GM23338 (cell line): ENCODE measurements around the gene OR56A5. TPM values are rescaled to one million over a fixed set of nuclear protein-coding genes. Genes with fewer than 3 reads are reported as not detected.

Source experiments
- ATAC-seq: fragments of 200-7000 bp; cut with Tn5 transposase; 3 replicates; pipeline ENCODE4 v1.9.1; 2020
- DNase-seq: peaks from one replicate; pipeline ENCODE4 v3.0.0-alpha.2; 2015; ENCODE audit warnings: low spot score
- H2AFZ ChIP-seq: fragments of 200-600 bp; sonication (generic); 2 replicates; pipeline ENCODE4 v1.8.0; 2016; ENCODE audit warnings: antibody characterized with exemption, mild to moderate bottlenecking, moderate library complexity
- H3F3A ChIP-seq: fragments of 200-600 bp; sonication (generic); replicated peaks from 2 replicates; pipeline ENCODE4 v1.8.0; 2017; ENCODE audit warnings: antibody characterized with exemption, mixed run types, low read depth
- H3K27ac ChIP-seq: fragments of 200-600 bp; sonication (generic); 2 replicates; pipeline ENCODE4 v1.6.1; 2016; ENCODE audit warnings: low read depth
- H3K27me3 ChIP-seq: fragments of 200-600 bp; sonication (generic); 2 replicates; pipeline ENCODE4 v1.8.0; 2016; ENCODE audit warnings: mild to moderate bottlenecking, mixed run types, moderate library complexity; ENCODE audit not compliant: insufficient read depth
- H3K36me3 ChIP-seq: fragments of 200-600 bp; sonication (generic); 2 replicates; pipeline ENCODE4 v1.8.0; 2016; ENCODE audit warnings: mild to moderate bottlenecking; ENCODE audit not compliant: insufficient read depth
- H3K4me1 ChIP-seq: fragments of 200-600 bp; sonication (generic); 2 replicates; pipeline ENCODE4 v1.8.0; 2016; ENCODE audit warnings: mild to moderate bottlenecking, moderate library complexity; ENCODE audit not compliant: insufficient read depth
- H3K4me2 ChIP-seq: fragments of 200-600 bp; sonication (generic); 2 replicates; pipeline ENCODE4 v1.7.1; 2017; ENCODE audit warnings: mixed run types
- H3K4me3 ChIP-seq: fragments of 200-600 bp; sonication (generic); 2 replicates; pipeline ENCODE4 v1.6.1; 2016; ENCODE audit warnings: mixed run types
- H3K79me2 ChIP-seq: fragments of 200-600 bp; sonication (generic); replicated peaks from 2 replicates; pipeline ENCODE4 v1.8.0; 2017; ENCODE audit warnings: mild to moderate bottlenecking; ENCODE audit not compliant: insufficient read depth
- H3K9me2 ChIP-seq: fragments of 200-600 bp; sonication (generic); 2 replicates; pipeline ENCODE4 v1.8.0; 2017; ENCODE audit not compliant: insufficient read depth
- H4K20me1 ChIP-seq: fragments of 200-600 bp; sonication (generic); replicated peaks from 2 replicates; pipeline ENCODE4 v1.8.0; 2017; ENCODE audit warnings: mild to moderate bottlenecking; ENCODE audit not compliant: insufficient read depth
- H3K27ac Mint-ChIP-seq: 2 replicates; pipeline ENCODE4 v1.8.0; 2020; ENCODE audit warnings: inconsistent platforms, mild to moderate bottlenecking, moderate library complexity, mixed read lengths
- H3K27me3 Mint-ChIP-seq: 3 replicates; pipeline ENCODE4 v1.8.0; 2022; ENCODE audit warnings: low read depth, mild to moderate bottlenecking, moderate library complexity, mixed read lengths, inconsistent platforms; ENCODE audit not compliant: insufficient read depth, poor library complexity
- H3K36me3 Mint-ChIP-seq: 3 replicates; pipeline ENCODE4 v1.8.0; 2021; ENCODE audit warnings: low read depth, mild to moderate bottlenecking, inconsistent platforms, moderate library complexity, mixed read lengths
- H3K4me1 Mint-ChIP-seq: 3 replicates; pipeline ENCODE4 v1.8.0; 2020; ENCODE audit warnings: mild to moderate bottlenecking, inconsistent platforms, mixed read lengths
- H3K4me3 Mint-ChIP-seq: 3 replicates; pipeline ENCODE4 v1.8.0; 2021; ENCODE audit warnings: moderate library complexity, mild to moderate bottlenecking, inconsistent platforms, mixed read lengths
- H3K9me3 Mint-ChIP-seq: 3 replicates; pipeline ENCODE4 v1.8.0; 2020; ENCODE audit warnings: moderate library complexity, mild to moderate bottlenecking, inconsistent platforms, mixed read lengths
- CREB1 ChIP-seq: fragments of 250-450 bp; sonication (Bioruptor Pico); IDR thresholded peaks from 2 replicates; pipeline ENCODE4 v1.5.0; 2020; ENCODE audit warnings: low read depth, mild to moderate bottlenecking, moderate library complexity
- EZH2 ChIP-seq: fragments of 200-600 bp; sonication (generic); IDR thresholded peaks from one replicate; pipeline ENCODE4 v1.8.0; 2017; ENCODE audit warnings: antibody characterized with exemption, mild to moderate bottlenecking, low read depth; ENCODE audit not compliant: unreplicated experiment
- JUNB ChIP-seq: IDR thresholded peaks from one replicate; pipeline ENCODE4 v1.6.1; 2016; ENCODE audit warnings: antibody characterized with exemption; ENCODE audit not compliant: unreplicated experiment
- NANOG ChIP-seq: IDR thresholded peaks from 2 replicates; pipeline ENCODE4 v1.6.1; 2016; ENCODE audit warnings: antibody characterized with exemption, borderline replicate concordance
- ZNF114 ChIP-seq: fragments of 250-450 bp; sonication (Bioruptor Pico); IDR thresholded peaks from 2 replicates; pipeline ENCODE4 v1.5.0; 2020; ENCODE audit warnings: mild to moderate bottlenecking, moderate library complexity
- ZNF331 ChIP-seq: fragments of 250-450 bp; sonication (Bioruptor Pico); IDR thresholded peaks from 2 replicates; pipeline ENCODE4 v1.5.0; 2020; ENCODE audit warnings: low read depth, mild to moderate bottlenecking, moderate library complexity
- polyA plus RNA-seq: library from polyadenylated mRNA; unstranded; fragments of >200 nt; fragmentation: Nextera tagmentation; extraction: Ambion mirVana; gene quantifications from 2 replicates; pipeline ENCODE4 v1.2.1, GENCODE V29; 2016
- total RNA-seq: library from RNA; depleted of rRNA; stranded (reverse); fragments of >200 nt; shearing (Covaris generic); gene quantifications from 2 replicates; pipeline ENCODE4 v1.2.3, GENCODE V29; 2014
- TF ChIP-seq, protein P1 (sequence below): IDR thresholded peaks from one replicate; pipeline ENCODE4 v1.6.1; 2018; ENCODE audit warnings: antibody characterized with exemption; ENCODE audit not compliant: unreplicated experiment
- TF ChIP-seq, protein P2 (sequence below), 2 experiments: fragments of 200-600 bp in 1 of 2; sonication (generic) in 1 of 2; conservative IDR thresholded peaks; 2 replicates each; pipeline versions ENCODE4 v1.5.1 to v1.6.1; 2016 to 2017; ENCODE audit warnings: antibody characterized with exemption in 2 of 2, low read depth in 2 of 2, mild to moderate bottlenecking in 2 of 2, moderate library complexity in 1 of 2
- TF ChIP-seq, protein P3 (sequence below): fragments of 250-450 bp; sonication (Bioruptor Pico); IDR thresholded peaks from 2 replicates; pipeline ENCODE4 v1.5.0; 2020; ENCODE audit warnings: mild to moderate bottlenecking, moderate library complexity

OR56A5 gene
- total and polyA plus RNA-seq, 2 experiments from 2014 or later: not detected

DNA sequence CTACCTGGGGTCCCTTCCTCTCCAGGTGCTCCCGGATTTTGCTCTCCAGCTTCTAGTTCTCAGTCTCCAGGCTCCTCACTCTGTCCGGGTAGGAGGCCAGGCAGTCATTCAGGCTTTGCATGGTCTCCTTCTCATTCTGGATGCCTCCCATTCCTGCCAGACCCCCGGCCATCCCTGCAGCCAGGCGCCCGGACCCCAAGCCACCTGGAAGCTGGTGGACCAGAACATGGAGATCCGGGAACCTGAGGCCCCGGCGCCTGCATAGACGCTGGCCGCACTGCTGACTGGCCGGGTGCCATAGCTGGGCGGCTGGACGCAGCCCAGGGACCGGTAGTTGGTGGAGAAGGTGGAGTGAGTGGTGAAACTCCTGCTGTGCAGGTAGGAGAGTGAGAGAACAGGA is 26.5 kb upstream of the OR56A5 start (continued):
- TF ChIP-seq NANOG: no peak

DNA sequence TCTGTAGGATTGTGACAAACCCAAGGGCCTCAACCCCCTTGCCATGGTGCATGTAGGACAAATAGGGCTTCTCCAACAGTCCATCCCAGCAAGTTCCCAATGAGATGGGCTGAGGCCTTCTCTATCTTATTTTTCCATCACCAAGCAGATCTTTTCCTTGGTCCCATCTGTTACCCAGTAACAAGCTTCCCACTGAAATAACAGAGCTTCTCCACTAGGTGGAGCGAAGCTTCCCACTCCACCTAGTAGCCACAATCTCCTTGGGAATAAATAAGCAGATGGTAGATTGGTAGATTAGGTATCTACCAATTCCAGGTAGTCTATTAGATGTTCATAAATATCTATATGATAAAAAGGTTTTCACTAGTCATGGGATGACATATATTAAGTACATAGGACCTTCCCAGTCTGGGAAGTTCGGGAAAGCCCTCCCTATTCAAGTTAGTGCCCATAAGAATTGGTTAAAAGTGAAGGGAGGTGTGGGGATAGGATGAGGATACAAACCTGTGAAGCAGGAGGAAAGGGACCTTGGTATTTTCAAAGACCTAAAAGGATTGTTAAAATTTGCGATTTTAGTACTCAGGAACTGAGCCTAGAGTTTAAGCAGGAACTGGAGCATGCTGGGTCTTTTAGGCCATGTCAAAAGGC is 24.4 kb upstream of the OR56A5 start:
- Mint-ChIP-seq H3K27ac (0 out of 2 replicates have a peak overlapping the region, but pooled peaks have one; percentile 61), H3K4me1 (peaks cover 3% of the 10 kb centered on the region; the same call in 1 of the 3 replicates), H3K9me3 (no peaks in the 10 kb centered on the region), H3K4me3 (no peak overlapping the region), H3K27me3 (peaks cover 2% of the 10 kb centered on the region), H3K36me3 (no peaks in the 10 kb centered on the region)
- Histone ChIP-seq H3K9me2 (no peaks in the 10 kb centered on the region), H4K20me1 (no peaks in the 10 kb centered on the region), H3K4me2 (no peak overlapping the region), H3F3A (no peaks in the 10 kb centered on the region), H3K27ac (no peak overlapping the region), H3K4me3 (no peak overlapping the region), H3K79me2 (no peaks in the 10 kb centered on the region), H2AFZ (no peak overlapping the region), H3K36me3 (no peaks in the 10 kb centered on the region), H3K27me3 (no peaks in the 10 kb centered on the region), H3K4me1 (no peaks in the 10 kb centered on the region)
- peak; percentile 65 for DNase-seq
- TF ChIP-seq, protein P1, sequence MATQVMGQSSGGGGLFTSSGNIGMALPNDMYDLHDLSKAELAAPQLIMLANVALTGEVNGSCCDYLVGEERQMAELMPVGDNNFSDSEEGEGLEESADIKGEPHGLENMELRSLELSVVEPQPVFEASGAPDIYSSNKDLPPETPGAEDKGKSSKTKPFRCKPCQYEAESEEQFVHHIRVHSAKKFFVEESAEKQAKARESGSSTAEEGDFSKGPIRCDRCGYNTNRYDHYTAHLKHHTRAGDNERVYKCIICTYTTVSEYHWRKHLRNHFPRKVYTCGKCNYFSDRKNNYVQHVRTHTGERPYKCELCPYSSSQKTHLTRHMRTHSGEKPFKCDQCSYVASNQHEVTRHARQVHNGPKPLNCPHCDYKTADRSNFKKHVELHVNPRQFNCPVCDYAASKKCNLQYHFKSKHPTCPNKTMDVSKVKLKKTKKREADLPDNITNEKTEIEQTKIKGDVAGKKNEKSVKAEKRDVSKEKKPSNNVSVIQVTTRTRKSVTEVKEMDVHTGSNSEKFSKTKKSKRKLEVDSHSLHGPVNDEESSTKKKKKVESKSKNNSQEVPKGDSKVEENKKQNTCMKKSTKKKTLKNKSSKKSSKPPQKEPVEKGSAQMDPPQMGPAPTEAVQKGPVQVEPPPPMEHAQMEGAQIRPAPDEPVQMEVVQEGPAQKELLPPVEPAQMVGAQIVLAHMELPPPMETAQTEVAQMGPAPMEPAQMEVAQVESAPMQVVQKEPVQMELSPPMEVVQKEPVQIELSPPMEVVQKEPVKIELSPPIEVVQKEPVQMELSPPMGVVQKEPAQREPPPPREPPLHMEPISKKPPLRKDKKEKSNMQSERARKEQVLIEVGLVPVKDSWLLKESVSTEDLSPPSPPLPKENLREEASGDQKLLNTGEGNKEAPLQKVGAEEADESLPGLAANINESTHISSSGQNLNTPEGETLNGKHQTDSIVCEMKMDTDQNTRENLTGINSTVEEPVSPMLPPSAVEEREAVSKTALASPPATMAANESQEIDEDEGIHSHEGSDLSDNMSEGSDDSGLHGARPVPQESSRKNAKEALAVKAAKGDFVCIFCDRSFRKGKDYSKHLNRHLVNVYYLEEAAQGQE: no peak
- no peak for TF ChIP-seq ZNF331 (CRISPR knock-in tag)
- TF ChIP-seq EZH2: no peak
- TF ChIP-seq JUNB: no peak
- TF ChIP-seq ZNF114 (CRISPR knock-in tag): no peak
- TF ChIP-seq, protein P2, sequence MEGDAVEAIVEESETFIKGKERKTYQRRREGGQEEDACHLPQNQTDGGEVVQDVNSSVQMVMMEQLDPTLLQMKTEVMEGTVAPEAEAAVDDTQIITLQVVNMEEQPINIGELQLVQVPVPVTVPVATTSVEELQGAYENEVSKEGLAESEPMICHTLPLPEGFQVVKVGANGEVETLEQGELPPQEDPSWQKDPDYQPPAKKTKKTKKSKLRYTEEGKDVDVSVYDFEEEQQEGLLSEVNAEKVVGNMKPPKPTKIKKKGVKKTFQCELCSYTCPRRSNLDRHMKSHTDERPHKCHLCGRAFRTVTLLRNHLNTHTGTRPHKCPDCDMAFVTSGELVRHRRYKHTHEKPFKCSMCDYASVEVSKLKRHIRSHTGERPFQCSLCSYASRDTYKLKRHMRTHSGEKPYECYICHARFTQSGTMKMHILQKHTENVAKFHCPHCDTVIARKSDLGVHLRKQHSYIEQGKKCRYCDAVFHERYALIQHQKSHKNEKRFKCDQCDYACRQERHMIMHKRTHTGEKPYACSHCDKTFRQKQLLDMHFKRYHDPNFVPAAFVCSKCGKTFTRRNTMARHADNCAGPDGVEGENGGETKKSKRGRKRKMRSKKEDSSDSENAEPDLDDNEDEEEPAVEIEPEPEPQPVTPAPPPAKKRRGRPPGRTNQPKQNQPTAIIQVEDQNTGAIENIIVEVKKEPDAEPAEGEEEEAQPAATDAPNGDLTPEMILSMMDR (conservative IDR thresholded peaks at IDR 0.05; ENCODE audit: low read depth in 2 of 2): peak; percentile 71 to 83
- peak; percentile 83 for ATAC-seq

DNA sequence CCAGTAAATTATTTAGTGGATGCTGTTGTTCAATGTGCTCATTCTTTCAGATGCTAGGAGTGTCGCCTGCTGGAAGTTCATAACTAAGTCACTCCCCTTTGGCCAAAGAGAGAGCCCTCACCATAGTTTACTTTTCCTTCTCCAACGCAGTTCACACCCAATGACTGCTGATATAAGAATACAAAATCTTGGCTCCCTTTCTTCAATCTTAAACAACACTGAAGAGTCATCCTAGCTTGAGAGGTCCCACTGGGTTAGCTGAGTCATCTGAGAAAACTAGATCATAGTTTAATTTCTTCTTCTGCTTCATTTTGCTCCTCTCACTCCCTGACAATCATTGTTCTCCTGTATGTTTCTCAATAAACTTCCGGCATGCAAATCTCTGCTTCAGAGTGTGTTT is 23.9 kb upstream of the OR56A5 start:
- peaks cover 2% of the 10 kb centered on the region for H3K27me3 Mint-ChIP-seq
- ATAC-seq (no peak), DNase-seq (no peak)
- Histone ChIP-seq H2AFZ (no peak overlapping the region), H3K9me2 (no peaks in the 10 kb centered on the region), H3K36me3 (no peaks in the 10 kb centered on the region), H4K20me1 (no peaks in the 10 kb centered on the region), H3K27me3 (no peaks in the 10 kb centered on the region), H3K27ac (no peak overlapping the region), H3K79me2 (no peaks in the 10 kb centered on the region), H3K4me2 (no peak overlapping the region), H3K4me3 (no peak overlapping the region), H3K4me1 (no peaks in the 10 kb centered on the region), H3F3A (no peaks in the 10 kb centered on the region)
- H3K36me3 Mint-ChIP-seq: no peaks in the 10 kb centered on the region
- no peak overlapping the region for H3K27ac Mint-ChIP-seq
- no peak overlapping the region for H3K4me3 Mint-ChIP-seq
- no peaks in the 10 kb centered on the region for H3K9me3 Mint-ChIP-seq
- TF ChIP-seq ZNF114 (CRISPR knock-in tag) (no peak), CREB1 (CRISPR knock-in tag) (no peak)
- TF ChIP-seq, protein P3, sequence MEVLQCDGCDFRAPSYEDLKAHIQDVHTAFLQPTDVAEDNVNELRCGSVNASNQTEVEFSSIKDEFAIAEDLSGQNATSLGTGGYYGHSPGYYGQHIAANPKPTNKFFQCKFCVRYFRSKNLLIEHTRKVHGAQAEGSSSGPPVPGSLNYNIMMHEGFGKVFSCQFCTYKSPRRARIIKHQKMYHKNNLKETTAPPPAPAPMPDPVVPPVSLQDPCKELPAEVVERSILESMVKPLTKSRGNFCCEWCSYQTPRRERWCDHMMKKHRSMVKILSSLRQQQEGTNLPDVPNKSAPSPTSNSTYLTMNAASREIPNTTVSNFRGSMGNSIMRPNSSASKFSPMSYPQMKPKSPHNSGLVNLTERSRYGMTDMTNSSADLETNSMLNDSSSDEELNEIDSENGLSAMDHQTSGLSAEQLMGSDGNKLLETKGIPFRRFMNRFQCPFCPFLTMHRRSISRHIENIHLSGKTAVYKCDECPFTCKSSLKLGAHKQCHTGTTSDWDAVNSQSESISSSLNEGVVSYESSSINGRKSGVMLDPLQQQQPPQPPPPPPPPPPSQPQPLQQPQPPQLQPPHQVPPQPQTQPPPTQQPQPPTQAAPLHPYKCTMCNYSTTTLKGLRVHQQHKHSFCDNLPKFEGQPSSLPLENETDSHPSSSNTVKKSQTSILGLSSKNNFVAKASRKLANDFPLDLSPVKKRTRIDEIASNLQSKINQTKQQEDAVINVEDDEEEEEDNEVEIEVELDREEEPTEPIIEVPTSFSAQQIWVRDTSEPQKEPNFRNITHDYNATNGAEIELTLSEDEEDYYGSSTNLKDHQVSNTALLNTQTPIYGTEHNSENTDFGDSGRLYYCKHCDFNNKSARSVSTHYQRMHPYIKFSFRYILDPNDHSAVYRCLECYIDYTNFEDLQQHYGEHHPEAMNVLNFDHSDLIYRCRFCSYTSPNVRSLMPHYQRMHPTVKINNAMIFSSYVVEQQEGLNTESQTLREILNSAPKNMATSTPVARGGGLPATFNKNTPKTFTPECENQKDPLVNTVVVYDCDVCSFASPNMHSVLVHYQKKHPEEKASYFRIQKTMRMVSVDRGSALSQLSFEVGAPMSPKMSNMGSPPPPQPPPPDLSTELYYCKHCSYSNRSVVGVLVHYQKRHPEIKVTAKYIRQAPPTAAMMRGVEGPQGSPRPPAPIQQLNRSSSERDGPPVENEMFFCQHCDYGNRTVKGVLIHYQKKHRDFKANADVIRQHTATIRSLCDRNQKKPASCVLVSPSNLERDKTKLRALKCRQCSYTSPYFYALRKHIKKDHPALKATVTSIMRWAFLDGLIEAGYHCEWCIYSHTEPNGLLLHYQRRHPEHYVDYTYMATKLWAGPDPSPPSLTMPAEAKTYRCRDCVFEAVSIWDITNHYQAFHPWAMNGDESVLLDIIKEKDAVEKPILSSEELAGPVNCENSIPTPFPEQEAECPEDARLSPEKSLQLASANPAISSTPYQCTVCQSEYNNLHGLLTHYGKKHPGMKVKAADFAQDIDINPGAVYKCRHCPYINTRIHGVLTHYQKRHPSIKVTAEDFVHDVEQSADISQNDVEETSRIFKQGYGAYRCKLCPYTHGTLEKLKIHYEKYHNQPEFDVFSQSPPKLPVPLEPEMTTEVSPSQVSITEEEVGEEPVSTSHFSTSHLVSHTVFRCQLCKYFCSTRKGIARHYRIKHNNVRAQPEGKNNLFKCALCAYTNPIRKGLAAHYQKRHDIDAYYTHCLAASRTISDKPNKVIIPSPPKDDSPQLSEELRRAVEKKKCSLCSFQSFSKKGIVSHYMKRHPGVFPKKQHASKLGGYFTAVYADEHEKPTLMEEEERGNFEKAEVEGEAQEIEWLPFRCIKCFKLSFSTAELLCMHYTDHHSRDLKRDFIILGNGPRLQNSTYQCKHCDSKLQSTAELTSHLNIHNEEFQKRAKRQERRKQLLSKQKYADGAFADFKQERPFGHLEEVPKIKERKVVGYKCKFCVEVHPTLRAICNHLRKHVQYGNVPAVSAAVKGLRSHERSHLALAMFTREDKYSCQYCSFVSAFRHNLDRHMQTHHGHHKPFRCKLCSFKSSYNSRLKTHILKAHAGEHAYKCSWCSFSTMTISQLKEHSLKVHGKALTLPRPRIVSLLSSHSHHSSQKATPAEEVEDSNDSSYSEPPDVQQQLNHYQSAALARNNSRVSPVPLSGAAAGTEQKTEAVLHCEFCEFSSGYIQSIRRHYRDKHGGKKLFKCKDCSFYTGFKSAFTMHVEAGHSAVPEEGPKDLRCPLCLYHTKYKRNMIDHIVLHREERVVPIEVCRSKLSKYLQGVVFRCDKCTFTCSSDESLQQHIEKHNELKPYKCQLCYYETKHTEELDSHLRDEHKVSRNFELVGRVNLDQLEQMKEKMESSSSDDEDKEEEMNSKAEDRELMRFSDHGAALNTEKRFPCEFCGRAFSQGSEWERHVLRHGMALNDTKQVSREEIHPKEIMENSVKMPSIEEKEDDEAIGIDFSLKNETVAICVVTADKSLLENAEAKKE: no peak
- H3K4me1 Mint-ChIP-seq: peaks cover 3% of the 10 kb centered on the region; the same call in 1 of the 3 replicates
